COLO668 (cell line): ENCODE results near the gene FAM81A.

Experiments used
- DNase-seq: peaks from one replicate; lab custom pipeline; 2025; ENCODE audit not compliant: unreplicated experiment; lab: John Stamatoyannopoulos, UW

The FAM81A gene

GRCh38 chr15:59570315-59570714 lies 132.3 kb downstream of the FAM81A start:
- DNase-seq = no peak

GRCh38 chr15:59571606-59572005 lies 133.6 kb downstream of the FAM81A start:
- DNase-seq = no peak
